HCT116 (cell line): ENCODE data around the gene CD72. TPM values are rescaled to one million over a fixed set of nuclear protein-coding genes. Genes with fewer than 3 reads are reported as not detected.

ENCODE experiments used
- ATAC-seq: fragments of 200-7000 bp; cut with Tn5 transposase; 2 replicates; pipeline ENCODE4 v1.9.1; 2020; ENCODE audit warnings: mild to moderate bottlenecking, moderate library complexity
- BruUV-seq: library from RNA; stranded (reverse); fragments of 400-500 nt; replicated peaks from 2 replicates; lab custom pipeline; 2021; lab: Mats Ljungman, UMichigan
- CTCF ChIA-PET: fragments of 300-600 bp; sonication (Branson Sonifier 250); formaldehyde crosslinking; loops from one replicate; lab custom pipeline; 2021; ENCODE audit warnings: antibody characterized with exemption; lab: Charles Lee
- POLR2A ChIA-PET: fragments of 300-600, 350-600 bp; sonication (Branson Sonifier 250); formaldehyde crosslinking; loops from one replicate; lab custom pipeline; 2021; ENCODE audit warnings: antibody characterized with exemption; lab: Charles Lee
- RAD21 ChIA-PET, 2 experiments: fragments of 300-600 bp; sonication (Branson Sonifier 250); formaldehyde crosslinking; loops; one replicate each; lab custom pipeline; 2023; ENCODE audit warnings: low total read pairs in 2 of 2; ENCODE audit not compliant: uncharacterized antibody in 2 of 2, unreplicated experiment in 2 of 2, low non-redundant PET in 1 of 2; lab: Charles Lee
- DNase-seq: peaks from one replicate; pipeline ENCODE4 v3.0.0-alpha.2; 2010; ENCODE audit warnings: low read depth, low spot score
- H2AFZ ChIP-seq: fragments of 200-600 bp; shearing (Covaris generic), sonication (generic); 2 replicates; pipeline ENCODE4 v1.6.1; 2017; ENCODE audit warnings: low read depth, mixed run types, mixed read lengths, antibody characterized with exemption, low read length; ENCODE audit not compliant: poor library complexity, severe bottlenecking
- H3K27ac ChIP-seq: 2 replicates; pipeline ENCODE4 v1.5.1; 2012; ENCODE audit warnings: low read depth, low read length
- H3K27me3 ChIP-seq: fragments of 200-600 bp; sonication (generic); 2 replicates; pipeline ENCODE4 v1.6.1; 2016; ENCODE audit warnings: mixed run types, low read length, mixed read lengths; ENCODE audit not compliant: insufficient read depth
- H3K36me3 ChIP-seq, 2 experiments: fragments of 200-500 bp in 1 of 2; fragments of 200-600 bp in 1 of 2; sonication (Bioruptor generic) in 1 of 2; sonication (generic) in 1 of 2; 2 replicates each; pipeline versions ENCODE4 v1.5.1 to v1.6.1; 2014 to 2016; ENCODE audit warnings: low read length in 2 of 2, inconsistent platforms in 1 of 2, mixed read lengths in 1 of 2, mixed run types in 1 of 2; ENCODE audit not compliant: insufficient read depth in 2 of 2, control insufficient read depth in 1 of 2
- H3K4me1 ChIP-seq, 2 experiments: fragments of 200-600 bp in 1 of 2; sonication (generic) in 1 of 2; 2 replicates each; pipeline versions ENCODE4 v1.5.1 to v1.6.1; 2012 to 2017; ENCODE audit warnings: low read length in 2 of 2, inconsistent platforms in 1 of 2, mild to moderate bottlenecking in 1 of 2, mixed read lengths in 1 of 2, mixed run types in 1 of 2, moderate library complexity in 1 of 2; ENCODE audit not compliant: insufficient read depth in 2 of 2, control insufficient read depth in 1 of 2
- H3K4me2 ChIP-seq: fragments of 200-600 bp; sonication (generic); 2 replicates; pipeline ENCODE4 v1.6.1; 2017; ENCODE audit warnings: mixed run types, low read length, mixed read lengths
- H3K4me3 ChIP-seq, 2 experiments: fragments of 200-600 bp in 1 of 2; sonication (generic) in 1 of 2; replicated peaks in 1 of 2; 2 replicates each; pipeline ENCODE4 v1.5.1; 2011 to 2016; ENCODE audit warnings: low read length in 2 of 2, control low read depth in 1 of 2, low read depth in 1 of 2, mild to moderate bottlenecking in 1 of 2, mixed read lengths in 1 of 2, mixed run types in 1 of 2
- H3K79me2 ChIP-seq: fragments of 200-600 bp; sonication (generic); 2 replicates; pipeline ENCODE4 v1.6.1; 2017; ENCODE audit warnings: mild to moderate bottlenecking, mixed run types, low read length, moderate library complexity, mixed read lengths; ENCODE audit not compliant: insufficient read depth
- H3K9ac ChIP-seq: fragments of 200-600 bp; sonication (generic); 2 replicates; pipeline ENCODE4 v1.6.1; 2016; ENCODE audit warnings: low read length, mixed read lengths
- H3K9me2 ChIP-seq: fragments of 200-600 bp; sonication (generic), shearing (Covaris generic); 2 replicates; pipeline ENCODE4 v1.6.1; 2017; ENCODE audit warnings: mixed run types, mild to moderate bottlenecking, moderate library complexity; ENCODE audit not compliant: insufficient read depth
- H3K9me3 ChIP-seq, 2 experiments: fragments of 200-500 bp in 1 of 2; fragments of 200-600 bp in 1 of 2; sonication (Bioruptor generic) in 1 of 2; sonication (generic) in 1 of 2; 2 replicates each; pipeline ENCODE4 v1.6.1; 2014 to 2017; ENCODE audit warnings: low read length in 2 of 2, mixed read lengths in 2 of 2, inconsistent platforms in 1 of 2, low read depth in 1 of 2, mild to moderate bottlenecking in 1 of 2, mixed run types in 1 of 2, moderate library complexity in 1 of 2; ENCODE audit not compliant: control insufficient read depth in 1 of 2, insufficient read depth in 1 of 2
- H4K20me1 ChIP-seq: fragments of 200-600 bp; sonication (generic), shearing (Covaris generic); 2 replicates; pipeline ENCODE4 v1.6.1; 2017; ENCODE audit warnings: mixed run types, mild to moderate bottlenecking, moderate library complexity; ENCODE audit not compliant: insufficient read depth
- CBX3 ChIP-seq: IDR thresholded peaks from 2 replicates; pipeline ENCODE4 v1.6.1; 2012; ENCODE audit warnings: low read depth
- EGR1 ChIP-seq: IDR thresholded peaks from 2 replicates; pipeline ENCODE4 v1.6.1; 2012; ENCODE audit warnings: low read depth
- ELF1 ChIP-seq: IDR thresholded peaks from 2 replicates; pipeline ENCODE4 v1.6.1; 2012; ENCODE audit warnings: low read depth, borderline replicate concordance
- EZH2phosphoT487 ChIP-seq: fragments of 200-600 bp; IDR thresholded peaks from 2 replicates; pipeline ENCODE4 v1.6.1; 2018; ENCODE audit warnings: antibody characterized with exemption, borderline replicate concordance
- FOSL1 ChIP-seq: IDR thresholded peaks from 2 replicates; pipeline ENCODE4 v1.6.1; 2012; ENCODE audit warnings: low read depth
- JUND ChIP-seq: IDR thresholded peaks from 2 replicates; pipeline ENCODE4 v1.6.1; 2012
- POLR2A ChIP-seq: IDR thresholded peaks from 2 replicates; pipeline ENCODE4 v1.7.0; 2011; ENCODE audit warnings: borderline replicate concordance; ENCODE audit not compliant: insufficient read depth, insufficient read length; ENCODE audit errors: extremely low read depth
- POLR2AphosphoS5 ChIP-seq: IDR thresholded peaks from 2 replicates; pipeline ENCODE4 v1.6.1; 2011; ENCODE audit warnings: mild to moderate bottlenecking, low read depth, low read length, moderate library complexity
- SIN3A ChIP-seq: IDR thresholded peaks from 2 replicates; pipeline ENCODE4 v1.6.1; 2012; ENCODE audit warnings: low read depth
- SP1 ChIP-seq: IDR thresholded peaks from 2 replicates; pipeline ENCODE4 v1.6.1; 2012; ENCODE audit warnings: low read depth
- SRF ChIP-seq: IDR thresholded peaks from 2 replicates; pipeline ENCODE4 v1.6.1; 2012; ENCODE audit warnings: low read depth
- TCF7L2 ChIP-seq: IDR thresholded peaks from 2 replicates; pipeline ENCODE4 v1.7.0; 2011; ENCODE audit warnings: borderline replicate concordance, inconsistent platforms; ENCODE audit not compliant: insufficient read depth, insufficient read length; ENCODE audit errors: extremely low read depth
- YY1 ChIP-seq: IDR thresholded peaks from 2 replicates; pipeline ENCODE4 v1.6.1; 2011; ENCODE audit warnings: low read length, low read depth, moderate library complexity, mild to moderate bottlenecking; ENCODE audit not compliant: insufficient replicate concordance; ENCODE audit errors: extremely low read depth
- ZFX ChIP-seq: fragments of 450-650 bp; IDR thresholded peaks from 2 replicates; pipeline ENCODE4 v1.6.1; 2017
- intact Hi-C: fragments of 100-400 bp; cut with micrococcal nuclease; formaldehyde crosslinking; loops from 2 replicates; pipeline ENCODE4 v1.10.0; 2022
- total RNA-seq: library from RNA; stranded (reverse); gene quantifications from one replicate; pipeline ENCODE4 v1.2.1, GENCODE V29; 2021; ENCODE audit not compliant: unreplicated experiment
- TF ChIP-seq, protein P1 (sequence below), 3 experiments: fragments of 200-600 bp in 1 of 3; sonication (generic) in 1 of 3; IDR thresholded peaks in 2 of 3; conservative IDR thresholded peaks in 1 of 3; 2 replicates each; pipeline ENCODE4 v1.5.1; 2012 to 2017; ENCODE audit warnings: low read depth in 2 of 3, low read length in 2 of 3, antibody characterized with exemption in 1 of 3, borderline replicate concordance in 1 of 3, control low read depth in 1 of 3, mild to moderate bottlenecking in 1 of 3, mixed read lengths in 1 of 3, mixed run types in 1 of 3, moderate library complexity in 1 of 3; ENCODE audit not compliant: insufficient read depth in 1 of 3
- TF ChIP-seq, protein P2 (sequence below): IDR thresholded peaks from 2 replicates; pipeline ENCODE4 v1.6.1; 2012
- TF ChIP-seq, protein P3 (sequence below): IDR thresholded peaks from 2 replicates; pipeline ENCODE4 v1.6.1; 2012
- TF ChIP-seq, protein P4 (sequence below): IDR thresholded peaks from 2 replicates; pipeline ENCODE4 v1.6.1; 2012; ENCODE audit warnings: low read depth

The CD72 gene
- total RNA-seq, 1 experiment from 2014 or later = 1.6 TPM

DNA sequence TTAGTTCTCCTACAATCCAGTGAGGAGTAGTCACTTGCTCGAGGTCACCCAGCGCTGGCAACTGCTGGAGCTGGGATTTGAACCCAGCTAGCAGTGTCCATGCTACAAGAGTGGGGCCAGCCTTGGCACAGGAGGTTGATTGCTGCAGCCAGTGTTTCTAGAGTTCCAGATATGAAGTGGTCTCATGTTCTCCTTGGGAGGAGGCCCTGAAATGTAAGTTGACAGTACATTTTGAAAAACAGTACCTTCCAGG lies 40.7 kb upstream of the CD72 start:
- Histone ChIP-seq H3K36me3 (peaks cover 6 to 26% of the 10 kb centered on the region in 2 experiments; a peak in 3 of 4 replicates), H3K27me3 (no peaks in the 10 kb centered on the region), H3K9me3 (no peaks in the 10 kb centered on the region), H3K9me2 (no peaks in the 10 kb centered on the region), H3K4me1 (peaks cover 10 to 46% of the 10 kb centered on the region in 2 experiments; a peak in 3 of 4 replicates), H2AFZ (no peak overlapping the region), H4K20me1 (no peaks in the 10 kb centered on the region), H3K4me2 (peak overlapping the region; percentile 79), H3K9ac (peak overlapping the region; percentile 90), H3K27ac (peak overlapping the region; percentile 85), H3K4me3 (peak overlapping the region; percentile 68 to 75), H3K79me2 (peaks cover 17% of the 10 kb centered on the region; the same call in 1 of the 2 replicates)
- CTCF ChIA-PET = interaction anchor here (0.9 to 2.3 kb wide), 5 partner anchors 38 to 105 kb away, joined by 3 to 7 read pairs (median 3); partner anchors contain the start of gene TESK1
- RAD21 ChIA-PET = no interaction called here
- ATAC-seq = peak; percentile 25
- intact Hi-C loops = loop anchor here (10.0 kb wide), 1 partner anchor 544 kb away; the partner anchor contains the start of gene ATOSB
- POLR2A ChIA-PET = interaction anchor here (0.8 to 2.9 kb wide), 4 partner anchors 11 to 97 kb away, joined by 3 to 11 read pairs (median 4); partner anchors contain the start of genes CREB3 and TLN1
- peak; percentile 24 for DNase-seq
- BruUV-seq = no TSS peak
- TF ChIP-seq POLR2A (no peak), POLR2AphosphoS5 (no peak), SP1 (no peak), ZFX (no peak), JUND (no peak), ELF1 (no peak), FOSL1 (no peak), TCF7L2 (no peak), SIN3A (no peak), YY1 (no peak), EZH2phosphoT487 (no peak), EGR1 (no peak), SRF (no peak), CBX3 (no peak)
- TF ChIP-seq, protein P1, sequence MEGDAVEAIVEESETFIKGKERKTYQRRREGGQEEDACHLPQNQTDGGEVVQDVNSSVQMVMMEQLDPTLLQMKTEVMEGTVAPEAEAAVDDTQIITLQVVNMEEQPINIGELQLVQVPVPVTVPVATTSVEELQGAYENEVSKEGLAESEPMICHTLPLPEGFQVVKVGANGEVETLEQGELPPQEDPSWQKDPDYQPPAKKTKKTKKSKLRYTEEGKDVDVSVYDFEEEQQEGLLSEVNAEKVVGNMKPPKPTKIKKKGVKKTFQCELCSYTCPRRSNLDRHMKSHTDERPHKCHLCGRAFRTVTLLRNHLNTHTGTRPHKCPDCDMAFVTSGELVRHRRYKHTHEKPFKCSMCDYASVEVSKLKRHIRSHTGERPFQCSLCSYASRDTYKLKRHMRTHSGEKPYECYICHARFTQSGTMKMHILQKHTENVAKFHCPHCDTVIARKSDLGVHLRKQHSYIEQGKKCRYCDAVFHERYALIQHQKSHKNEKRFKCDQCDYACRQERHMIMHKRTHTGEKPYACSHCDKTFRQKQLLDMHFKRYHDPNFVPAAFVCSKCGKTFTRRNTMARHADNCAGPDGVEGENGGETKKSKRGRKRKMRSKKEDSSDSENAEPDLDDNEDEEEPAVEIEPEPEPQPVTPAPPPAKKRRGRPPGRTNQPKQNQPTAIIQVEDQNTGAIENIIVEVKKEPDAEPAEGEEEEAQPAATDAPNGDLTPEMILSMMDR (IDR thresholded peaks at IDR 0.05 in 2 of 3, conservative IDR thresholded peaks at IDR 0.05 in 1 of 3; ENCODE audit: borderline replicate concordance in 1 of 3, insufficient read depth in 1 of 3, low read depth in 2 of 3, low read length in 2 of 3) = no peak
- TF ChIP-seq, protein P2, sequence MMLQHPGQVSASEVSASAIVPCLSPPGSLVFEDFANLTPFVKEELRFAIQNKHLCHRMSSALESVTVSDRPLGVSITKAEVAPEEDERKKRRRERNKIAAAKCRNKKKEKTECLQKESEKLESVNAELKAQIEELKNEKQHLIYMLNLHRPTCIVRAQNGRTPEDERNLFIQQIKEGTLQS = no peak
- TF ChIP-seq, protein P3, sequence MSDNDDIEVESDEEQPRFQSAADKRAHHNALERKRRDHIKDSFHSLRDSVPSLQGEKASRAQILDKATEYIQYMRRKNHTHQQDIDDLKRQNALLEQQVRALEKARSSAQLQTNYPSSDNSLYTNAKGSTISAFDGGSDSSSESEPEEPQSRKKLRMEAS = no peak
- TF ChIP-seq, protein P4, sequence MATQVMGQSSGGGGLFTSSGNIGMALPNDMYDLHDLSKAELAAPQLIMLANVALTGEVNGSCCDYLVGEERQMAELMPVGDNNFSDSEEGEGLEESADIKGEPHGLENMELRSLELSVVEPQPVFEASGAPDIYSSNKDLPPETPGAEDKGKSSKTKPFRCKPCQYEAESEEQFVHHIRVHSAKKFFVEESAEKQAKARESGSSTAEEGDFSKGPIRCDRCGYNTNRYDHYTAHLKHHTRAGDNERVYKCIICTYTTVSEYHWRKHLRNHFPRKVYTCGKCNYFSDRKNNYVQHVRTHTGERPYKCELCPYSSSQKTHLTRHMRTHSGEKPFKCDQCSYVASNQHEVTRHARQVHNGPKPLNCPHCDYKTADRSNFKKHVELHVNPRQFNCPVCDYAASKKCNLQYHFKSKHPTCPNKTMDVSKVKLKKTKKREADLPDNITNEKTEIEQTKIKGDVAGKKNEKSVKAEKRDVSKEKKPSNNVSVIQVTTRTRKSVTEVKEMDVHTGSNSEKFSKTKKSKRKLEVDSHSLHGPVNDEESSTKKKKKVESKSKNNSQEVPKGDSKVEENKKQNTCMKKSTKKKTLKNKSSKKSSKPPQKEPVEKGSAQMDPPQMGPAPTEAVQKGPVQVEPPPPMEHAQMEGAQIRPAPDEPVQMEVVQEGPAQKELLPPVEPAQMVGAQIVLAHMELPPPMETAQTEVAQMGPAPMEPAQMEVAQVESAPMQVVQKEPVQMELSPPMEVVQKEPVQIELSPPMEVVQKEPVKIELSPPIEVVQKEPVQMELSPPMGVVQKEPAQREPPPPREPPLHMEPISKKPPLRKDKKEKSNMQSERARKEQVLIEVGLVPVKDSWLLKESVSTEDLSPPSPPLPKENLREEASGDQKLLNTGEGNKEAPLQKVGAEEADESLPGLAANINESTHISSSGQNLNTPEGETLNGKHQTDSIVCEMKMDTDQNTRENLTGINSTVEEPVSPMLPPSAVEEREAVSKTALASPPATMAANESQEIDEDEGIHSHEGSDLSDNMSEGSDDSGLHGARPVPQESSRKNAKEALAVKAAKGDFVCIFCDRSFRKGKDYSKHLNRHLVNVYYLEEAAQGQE = no peak
- TF ChIP-seq, all 23 proteins: peak for 0
